Measurements from ENCODE around the gene ARMC7.

DNA sequence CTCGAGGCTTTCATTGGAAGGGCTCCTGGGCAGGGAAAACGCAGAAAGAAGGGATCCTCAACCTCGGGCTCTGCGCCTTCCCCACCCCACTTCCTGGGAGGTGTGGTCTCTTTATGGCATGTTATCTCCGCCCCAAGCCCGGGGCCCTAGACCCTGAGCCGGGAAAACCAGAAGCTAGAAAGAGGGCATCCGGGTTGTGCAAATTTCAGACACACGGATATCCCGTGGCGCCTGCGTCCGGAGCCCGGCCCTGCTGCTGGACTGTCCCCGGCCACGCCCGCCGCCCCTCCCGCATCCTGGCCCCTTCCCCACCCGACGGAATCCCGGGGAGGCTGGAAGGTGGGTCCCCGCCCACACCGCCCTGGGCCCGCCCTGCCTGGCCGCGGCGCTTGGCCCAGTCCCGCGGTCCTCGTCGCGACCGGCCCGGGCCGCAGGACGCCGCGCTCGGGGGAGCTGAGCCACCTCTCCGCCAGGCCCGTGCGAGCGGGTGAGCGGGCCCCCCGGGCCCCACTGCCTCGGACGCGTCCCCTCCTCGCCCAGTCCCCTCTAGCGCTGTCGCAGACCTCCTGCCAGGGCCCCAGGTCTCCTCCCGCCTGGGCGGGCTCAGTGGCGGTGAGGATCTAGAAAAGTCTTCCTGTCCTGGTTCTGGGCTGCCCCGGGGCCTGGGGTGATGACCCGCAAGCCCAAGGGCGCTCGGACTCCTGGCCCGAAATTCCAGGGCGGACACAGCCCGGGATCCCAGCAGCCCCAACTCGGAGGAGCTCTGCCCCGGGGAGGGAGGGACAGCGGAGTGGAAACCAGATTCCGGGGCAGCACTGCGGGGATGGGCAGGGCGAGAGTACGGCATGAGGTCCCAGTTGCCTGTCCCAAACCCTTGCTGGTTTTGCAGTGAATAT lies 22.0 kb upstream of the ARMC7 start, which contains the start of gene SLC16A5:
- no peak for TF ChIP-seq YY1 (IDR thresholded peaks at IDR 0.05; ENCODE audit: insufficient read depth, insufficient read length)
- no peak for TF ChIP-seq ZNF274 (IDR thresholded peaks at IDR 0.05; ENCODE audit: low read depth, low read length)

All from NT2/D1 (cell line).